HEK293T (cell line): ENCODE measurements around the gene P3H2.

Experiments used
- CTCF ChIA-PET: fragments of 350-600 bp; formaldehyde crosslinking; extraction: SDS; loops from one replicate; lab custom pipeline; 2021; ENCODE audit warnings: antibody characterized with exemption, inconsistent platforms; lab: Yijun Ruan, JAX
- POLR2A ChIA-PET: fragments of 350-600 bp; formaldehyde crosslinking; extraction: SDS; loops from one replicate; lab custom pipeline; 2020; ENCODE audit warnings: antibody characterized with exemption, inconsistent platforms; lab: Yijun Ruan, JAX
- DNase-seq: peaks from one replicate; pipeline ENCODE4 v3.0.0; 2012; ENCODE audit warnings: mixed read lengths; ENCODE audit errors: extremely low spot score
- ARNT ChIP-seq: fragments of 450-650 bp; IDR thresholded peaks from 2 replicates; pipeline ENCODE4 v1.6.1; 2017; ENCODE audit warnings: mild to moderate bottlenecking
- BHLHE40 ChIP-seq: fragments of 450-650 bp; IDR thresholded peaks from 2 replicates; pipeline ENCODE4 v1.6.1; 2016; ENCODE audit warnings: mild to moderate bottlenecking, moderate library complexity, borderline replicate concordance
- CTBP1 ChIP-seq: fragments of 450-650 bp; IDR thresholded peaks from 2 replicates; pipeline ENCODE4 v1.6.1; 2016; ENCODE audit warnings: borderline replicate concordance
- ELF4 ChIP-seq: fragments of 450-650 bp; IDR thresholded peaks from 2 replicates; pipeline ENCODE4 v1.6.1; 2017; ENCODE audit warnings: antibody characterized with exemption
- FOXA1 ChIP-seq: fragments of 450-650 bp; IDR thresholded peaks from 2 replicates; pipeline ENCODE4 v1.6.1; 2016; ENCODE audit warnings: mild to moderate bottlenecking
- FOXK2 ChIP-seq: fragments of 450-650 bp; IDR thresholded peaks from 2 replicates; pipeline ENCODE4 v1.6.1; 2016; ENCODE audit warnings: mild to moderate bottlenecking
- FOXM1 ChIP-seq: fragments of 450-650 bp; IDR thresholded peaks from 2 replicates; pipeline ENCODE4 v1.6.1; 2017; ENCODE audit warnings: mild to moderate bottlenecking, borderline replicate concordance
- HDGF ChIP-seq: fragments of 450-650 bp; IDR thresholded peaks from 2 replicates; pipeline ENCODE4 v1.6.1; 2017; ENCODE audit warnings: antibody characterized with exemption, borderline replicate concordance
- L3MBTL2 ChIP-seq: fragments of 450-650 bp; conservative IDR thresholded peaks from 2 replicates; pipeline ENCODE4 v1.6.1; 2016; ENCODE audit warnings: mild to moderate bottlenecking
- LEF1 ChIP-seq: fragments of 450-650 bp; IDR thresholded peaks from 2 replicates; pipeline ENCODE4 v1.6.1; 2017; ENCODE audit warnings: mild to moderate bottlenecking, borderline replicate concordance
- NFRKB ChIP-seq: fragments of 450-650 bp; IDR thresholded peaks from 2 replicates; pipeline ENCODE4 v1.6.1; 2016; ENCODE audit warnings: mild to moderate bottlenecking, moderate library complexity
- PKNOX1 ChIP-seq: fragments of 450-650 bp; IDR thresholded peaks from 2 replicates; pipeline ENCODE4 v1.6.1; 2016
- SP1 ChIP-seq: fragments of 450-650 bp; IDR thresholded peaks from 2 replicates; pipeline ENCODE4 v1.6.1; 2017
- SUZ12 ChIP-seq: fragments of 450-650 bp; IDR thresholded peaks from 2 replicates; pipeline ENCODE4 v1.6.1; 2016; ENCODE audit warnings: mild to moderate bottlenecking
- TARDBP ChIP-seq: fragments of 450-650 bp; IDR thresholded peaks from 2 replicates; pipeline ENCODE4 v1.6.1; 2016
- ZNF384 ChIP-seq: fragments of 450-650 bp; IDR thresholded peaks from 2 replicates; pipeline ENCODE4 v1.6.1; 2016

Gene P3H2

GRCh38 chr3:190064659-190065058, 56.0 kb downstream of the P3H2 start:
- no peak for DNase-seq
- ChIA-PET CTCF (interaction anchor here (0.7 kb wide), 1 partner anchor 13 kb away, joined by 3 read pairs; no protein-coding TSS in a partner anchor), POLR2A (no interaction called here)
- no peak for TF ChIP-seq PKNOX1
- TF ChIP-seq BHLHE40: no peak
- TF ChIP-seq NFRKB: no peak
- TF ChIP-seq FOXM1: no peak
- TF ChIP-seq SP1: no peak
- TF ChIP-seq ZNF384: no peak
- no peak for TF ChIP-seq CTBP1
- TF ChIP-seq LEF1: no peak
- no peak for TF ChIP-seq FOXK2
- TF ChIP-seq FOXA1: no peak
- TF ChIP-seq TARDBP: no peak
- TF ChIP-seq SUZ12: no peak
- TF ChIP-seq L3MBTL2: no peak
- no peak for TF ChIP-seq ELF4
- TF ChIP-seq HDGF: no peak
- no peak for TF ChIP-seq ARNT

- DNase-seq: no peak
- ChIA-PET POLR2A (no interaction called here), CTCF (interaction anchor here (0.7 kb wide), 1 partner anchor 13 kb away, joined by 3 read pairs; no protein-coding TSS in a partner anchor)
- no peak for TF ChIP-seq HDGF
- TF ChIP-seq SUZ12: no peak
- no peak for TF ChIP-seq FOXA1
- no peak for TF ChIP-seq FOXM1
- no peak for TF ChIP-seq TARDBP
- TF ChIP-seq SP1: no peak
These were observed 56.6 kb downstream of the P3H2 start for GRCh38 chr3:190064112-190064511.

- ChIA-PET POLR2A (no interaction called here), CTCF (no interaction called here)
- DNase-seq: no peak
- TF ChIP-seq LEF1: no peak
- no peak for TF ChIP-seq SP1
- no peak for TF ChIP-seq PKNOX1
- no peak for TF ChIP-seq ARNT
- TF ChIP-seq BHLHE40: no peak
- TF ChIP-seq CTBP1: no peak
- no peak for TF ChIP-seq FOXA1
- TF ChIP-seq TARDBP: no peak
- TF ChIP-seq ELF4: no peak
- no peak for TF ChIP-seq FOXK2
- TF ChIP-seq FOXM1: no peak
- TF ChIP-seq HDGF: no peak
- TF ChIP-seq NFRKB: no peak
These were observed 57.2 kb downstream of the P3H2 start for GRCh38 chr3:190063490-190063889.

DNA sequence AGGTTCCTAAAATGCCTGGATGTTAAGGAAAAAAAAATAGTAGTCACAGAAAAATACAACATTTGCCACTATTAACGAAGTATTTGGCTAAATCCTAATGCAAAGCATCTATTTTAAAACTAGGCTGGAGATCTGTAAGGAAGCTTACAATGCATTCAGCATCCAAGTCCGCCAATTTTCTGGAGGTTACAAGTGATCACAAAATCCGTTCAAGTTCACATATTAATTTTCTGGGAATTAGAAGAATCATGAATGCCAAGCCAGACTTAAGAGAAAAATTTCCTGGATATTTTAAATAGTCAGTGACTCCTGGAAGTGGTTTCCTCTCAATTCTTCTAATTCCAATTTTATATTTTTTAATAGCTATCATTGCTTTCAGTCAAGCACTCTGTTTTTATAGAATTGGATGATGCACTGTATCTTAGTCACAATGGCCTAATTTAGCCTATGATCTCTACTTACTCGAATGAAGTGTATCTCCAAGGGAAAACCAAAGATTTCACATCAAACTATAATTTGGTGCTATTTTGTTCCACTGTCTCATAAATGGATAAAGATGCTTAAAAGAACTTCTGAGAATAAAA, 60.4 kb downstream of the P3H2 start:
- CTCF ChIA-PET: interaction anchor here (0.6 kb wide), 1 partner anchor 43 kb away, joined by 4 read pairs; no protein-coding TSS in a partner anchor
- TF ChIP-seq SP1: no peak
- no peak for DNase-seq
- POLR2A ChIA-PET: no interaction called here

DNA sequence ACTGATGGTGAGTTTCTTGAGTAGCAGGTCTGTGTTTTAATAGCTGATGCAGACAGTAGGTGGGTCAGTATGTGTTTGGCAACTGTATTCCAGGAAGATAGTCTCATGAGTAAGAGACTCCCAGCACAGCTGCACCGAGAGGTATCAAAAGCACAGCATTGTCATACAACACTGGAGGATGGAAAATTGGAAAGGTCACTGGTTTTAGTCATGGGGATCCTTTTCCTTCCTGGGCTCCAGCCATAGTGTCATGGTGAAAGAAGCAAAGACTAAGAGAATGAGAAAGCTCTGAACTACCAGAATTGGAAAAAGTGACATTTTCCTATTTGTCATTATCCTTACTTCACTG, 61.5 kb downstream of the P3H2 start:
- POLR2A ChIA-PET: no interaction called here

More for the DNA sequence above, 61.5 kb downstream of the P3H2 start:
- TF ChIP-seq SUZ12 (no peak), BHLHE40 (no peak), PKNOX1 (no peak), ZNF384 (no peak), FOXA1 (no peak), HDGF (no peak), FOXM1 (no peak), CTBP1 (no peak), NFRKB (no peak), ELF4 (no peak), TARDBP (no peak), LEF1 (no peak), L3MBTL2 (no peak)
- DNase-seq: no peak
- CTCF ChIA-PET: no interaction called here
